GM15510 (cell line): ENCODE measurements around the gene CYTH1.

Experiments used
- POLR2A ChIP-seq: IDR thresholded peaks from 3 replicates; pipeline ENCODE4 v1.6.1; 2011; ENCODE audit warnings: borderline replicate concordance; ENCODE audit not compliant: insufficient read length; ENCODE audit errors: extremely low read depth

CYTH1 gene

DNA sequence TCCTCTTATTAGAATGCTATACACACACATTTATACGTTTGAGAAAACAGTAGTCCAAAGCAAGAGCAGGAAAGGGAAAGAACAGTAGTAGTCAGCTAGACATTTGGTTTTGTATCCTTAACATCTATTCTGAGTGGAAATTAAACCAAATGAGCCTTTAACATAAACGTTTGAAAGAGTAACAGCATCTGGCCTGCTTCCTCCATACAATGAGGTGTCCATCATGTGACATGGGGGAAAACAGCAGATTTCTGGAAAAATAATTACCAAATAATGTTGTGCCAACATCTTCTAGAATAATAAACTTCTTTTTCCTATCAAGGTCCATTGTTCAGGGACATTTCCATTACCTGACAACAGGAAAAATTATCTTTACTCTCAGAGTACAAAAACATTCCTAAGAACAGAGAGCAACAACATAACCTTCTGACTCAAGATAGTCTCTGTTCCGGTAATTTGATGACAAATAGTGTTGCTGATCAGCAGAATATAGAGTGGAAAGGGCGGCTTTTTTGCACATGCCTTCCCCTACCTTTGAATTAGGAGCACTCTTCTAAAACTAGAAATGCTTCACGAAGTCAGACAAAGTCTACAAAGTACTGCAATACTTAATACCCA, 20.2 kb downstream of the CYTH1 start:
- TF ChIP-seq POLR2A, result no peak

- TF ChIP-seq POLR2A, result no peak
These were observed 22.1 kb downstream of the CYTH1 start for GRCh38 chr17:78759969-78760352.

DNA sequence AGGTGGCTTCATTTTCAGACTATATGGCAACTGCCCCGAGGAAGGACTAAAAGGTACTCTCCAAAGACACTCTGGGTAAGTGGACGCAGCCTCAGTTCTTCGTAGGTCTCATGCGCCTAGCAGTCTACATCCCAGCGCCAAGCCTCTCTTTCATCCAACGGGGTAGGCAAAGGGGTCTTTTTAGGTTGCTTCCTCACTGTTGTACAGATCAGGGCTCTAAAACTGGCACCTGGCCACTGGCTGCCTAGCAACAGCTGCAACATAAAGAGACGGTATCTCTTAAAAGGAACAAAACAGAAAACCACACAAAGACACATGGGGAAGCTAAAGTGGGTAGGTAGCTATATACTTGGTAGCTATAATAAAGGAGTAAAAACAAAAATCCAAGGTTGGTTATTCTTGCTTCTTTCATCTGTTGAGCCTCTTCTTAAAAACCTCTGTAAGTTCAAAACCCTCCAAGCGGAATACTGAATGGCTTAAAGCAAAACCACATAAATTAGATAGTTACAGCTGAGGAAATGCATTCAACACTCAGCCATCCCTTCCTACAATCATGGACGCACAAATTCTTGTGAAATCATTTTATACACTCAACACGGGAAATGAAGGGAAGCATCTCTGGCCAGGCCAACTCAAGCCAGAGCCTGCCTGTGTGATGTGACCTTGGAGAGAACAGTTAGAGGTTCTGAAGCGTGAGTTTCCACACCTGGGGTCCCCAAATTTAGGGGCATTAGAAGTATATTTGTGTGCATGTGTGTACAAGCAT, 22.7 kb downstream of the CYTH1 start:
- no peak for TF ChIP-seq POLR2A

DNA sequence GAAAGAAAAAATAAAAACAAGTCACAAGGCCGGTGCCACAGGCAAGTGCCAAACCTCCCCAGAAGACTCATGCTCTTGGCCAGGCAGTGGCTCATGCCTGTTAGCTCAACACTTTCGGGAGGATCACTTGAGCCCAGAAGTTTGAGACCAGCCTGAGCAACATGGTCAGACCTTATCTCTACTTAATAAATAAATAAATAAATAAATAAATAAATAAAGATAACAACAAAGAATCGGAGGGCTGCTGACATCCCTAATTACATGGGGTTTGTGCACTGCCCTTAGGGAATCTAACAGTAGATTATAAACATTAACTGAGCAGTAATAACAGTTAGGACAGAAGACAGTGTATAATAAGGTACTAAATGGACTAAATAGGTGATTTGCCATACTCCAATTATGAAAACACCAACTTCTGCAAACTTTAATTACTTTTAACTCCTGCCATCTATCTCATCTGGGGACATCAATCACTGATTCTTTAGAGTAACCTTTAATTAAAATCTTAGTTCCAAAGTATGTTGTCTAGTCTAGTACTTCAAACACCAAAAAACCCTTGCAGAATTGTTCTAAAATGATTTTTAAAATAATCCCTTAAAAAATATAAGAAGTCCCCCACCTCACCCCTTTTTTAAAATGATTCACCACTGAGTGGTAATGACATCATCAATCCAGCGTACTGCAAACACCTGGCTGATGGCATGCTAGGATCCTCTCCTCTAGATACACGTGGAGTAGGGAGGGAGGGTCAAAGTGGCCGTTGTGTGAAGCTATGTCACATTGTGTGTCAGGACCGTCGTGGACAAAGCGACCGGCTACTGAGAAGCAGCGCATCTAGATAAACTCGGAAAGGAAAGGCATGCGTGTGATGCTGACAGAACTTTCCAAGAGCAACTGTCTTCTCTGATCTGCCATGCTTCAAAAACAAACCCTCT, 28.5 kb downstream of the CYTH1 start:
- no peak for TF ChIP-seq POLR2A

DNA sequence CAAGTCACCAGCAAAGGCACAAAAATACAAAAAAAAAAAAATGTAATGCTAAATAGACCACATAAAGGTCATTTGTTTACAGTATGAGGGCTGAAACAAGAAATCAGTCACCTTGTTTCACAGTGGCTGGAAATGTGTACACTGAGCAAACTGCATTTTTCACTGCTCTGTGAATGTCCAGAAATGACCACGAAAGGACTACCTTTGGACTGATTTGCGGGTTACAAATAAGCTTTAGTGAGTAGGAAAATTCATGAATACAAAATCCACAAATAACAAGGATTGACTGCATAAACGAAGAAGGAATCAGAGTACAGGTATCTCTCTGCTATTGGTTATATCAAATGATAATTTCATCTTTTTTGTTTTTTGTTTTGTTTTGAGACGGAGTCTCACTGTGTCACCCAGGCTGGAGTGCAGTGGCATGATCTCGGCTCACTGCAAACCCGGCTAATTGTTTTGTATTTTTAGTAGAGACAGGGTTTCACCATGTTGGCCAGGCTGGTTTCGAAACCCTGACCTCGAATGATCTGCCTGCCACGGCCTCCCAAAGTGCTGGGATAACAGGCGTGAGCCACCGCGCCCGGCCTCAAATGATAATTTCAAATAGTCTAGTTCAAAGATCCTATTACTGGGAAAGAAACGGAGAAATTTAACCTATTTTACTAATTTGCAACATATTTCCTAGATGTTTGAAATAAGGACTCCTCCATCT, 30.5 kb downstream of the CYTH1 start:
- no peak for TF ChIP-seq POLR2A

GRCh38 chr17:78748730-78749317, 33.2 kb downstream of the CYTH1 start:
- no peak for TF ChIP-seq POLR2A

GRCh38 chr17:78748048-78748729, 33.9 kb downstream of the CYTH1 start:
- TF ChIP-seq POLR2A, result no peak

DNA sequence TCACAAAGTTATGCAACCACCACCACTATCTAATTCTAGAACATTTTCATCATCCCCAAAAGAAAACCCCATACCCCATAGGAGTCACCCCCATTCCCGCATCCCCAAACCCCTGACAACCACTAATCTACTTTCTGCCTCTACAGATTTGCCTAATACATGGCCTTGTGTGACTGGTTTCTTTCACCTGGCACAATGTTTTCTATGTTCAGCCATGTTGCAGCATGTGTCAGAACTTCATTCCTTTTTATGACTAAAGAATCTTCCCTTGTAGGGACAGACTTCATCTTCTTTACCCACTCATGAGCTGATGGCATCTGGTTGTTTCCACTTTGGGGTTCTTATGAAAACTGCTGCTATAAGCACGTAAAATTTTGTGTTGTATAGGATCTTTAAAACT, 34.6 kb downstream of the CYTH1 start:
- TF ChIP-seq POLR2A, result no peak

- no peak for TF ChIP-seq POLR2A
These were observed 35.2 kb downstream of the CYTH1 start for GRCh38 chr17:78746949-78747269.

- no peak for TF ChIP-seq POLR2A
These were observed 35.7 kb downstream of the CYTH1 start for GRCh38 chr17:78746263-78746948.

GRCh38 chr17:78745407-78746088, 36.5 kb downstream of the CYTH1 start:
- TF ChIP-seq POLR2A, result no peak

- no peak for TF ChIP-seq POLR2A
These were observed 39.2 kb downstream of the CYTH1 start for GRCh38 chr17:78742901-78743300.
